NCI-H2227 (cell line): ENCODE results near the gene UGCG.
A peak's percentile ranks its signal among the peaks of the same experiment; 100 is the strongest.
"Not testable (repeated sequence)": the region's sequence is repeated elsewhere in the genome, so short reads cannot be mapped to it uniquely, and the experiment has no call there.

Experiments
- DNase-seq: peaks from one replicate; lab custom pipeline; 2025; ENCODE audit not compliant: unreplicated experiment; lab: John Stamatoyannopoulos, UW

The UGCG gene

GRCh38 chr9:111949919-111950318, 53.3 kb downstream of the UGCG start:
- no peak for DNase-seq

- DNase-seq: no peak
Observed at GRCh38 chr9:111952559-111952958, 55.9 kb downstream of the UGCG start.

- DNase-seq: no peak
Observed at GRCh38 chr9:111953444-111953843, 56.8 kb downstream of the UGCG start.

GRCh38 chr9:111955048-111955447, 58.4 kb downstream of the UGCG start:
- peak; percentile 20 for DNase-seq

GRCh38 chr9:111957856-111958631, 61.4 kb downstream of the UGCG start:
- no peak for DNase-seq

GRCh38 chr9:111959468-111960359, 63.1 kb downstream of the UGCG start:
- no peak for DNase-seq

GRCh38 chr9:111960485-111960884, 63.9 kb downstream of the UGCG start:
- DNase-seq: not testable (repeated sequence)

GRCh38 chr9:111961009-111961408, 64.4 kb downstream of the UGCG start:
- DNase-seq: no peak

GRCh38 chr9:111961575-111961974, 65.0 kb downstream of the UGCG start:
- DNase-seq: peak; percentile 44

- DNase-seq: no peak
Observed at GRCh38 chr9:111962021-111962420, 65.4 kb downstream of the UGCG start.

GRCh38 chr9:111963995-111964394, 67.4 kb downstream of the UGCG start:
- DNase-seq: no peak

GRCh38 chr9:111965566-111966019, 69.0 kb downstream of the UGCG start:
- DNase-seq: no peak

- DNase-seq: no peak
Observed at GRCh38 chr9:111966124-111966723, 69.6 kb downstream of the UGCG start.

- no peak for DNase-seq
Observed at GRCh38 chr9:111966861-111967291, 70.3 kb downstream of the UGCG start.

GRCh38 chr9:111967621-111968020, 71.0 kb downstream of the UGCG start:
- DNase-seq: no peak

GRCh38 chr9:111969061-111969460, 72.4 kb downstream of the UGCG start:
- no peak for DNase-seq

GRCh38 chr9:111969622-111970021, 73.0 kb downstream of the UGCG start:
- no peak for DNase-seq

- DNase-seq: no peak
Observed at GRCh38 chr9:111970827-111971226, 74.2 kb downstream of the UGCG start.

GRCh38 chr9:111974092-111974681, 77.6 kb downstream of the UGCG start:
- DNase-seq: no peak

GRCh38 chr9:111975709-111976108, 79.1 kb downstream of the UGCG start:
- no peak for DNase-seq

- DNase-seq: no peak
Observed at GRCh38 chr9:111978616-111979015, 82.0 kb downstream of the UGCG start.
